Activated T-cell treated with anti-CD3 and anti-CD28 coated beads, Interleukin-2, amount 50 U/mL, for 24 hours (primary cell): Measurements from ENCODE around the gene REG3G.

Source experiments
- DNase-seq: peaks from one replicate; pipeline ENCODE4 v3.0.0-alpha.2; 2020
- H3K27ac Mint-ChIP-seq: 2 replicates; pipeline ENCODE4 v1.8.0; 2020; ENCODE audit warnings: mild to moderate bottlenecking, mixed read lengths
- H3K27me3 Mint-ChIP-seq: 2 replicates; pipeline ENCODE4 v1.8.0; 2020; ENCODE audit warnings: mixed read lengths
- H3K36me3 Mint-ChIP-seq: 2 replicates; pipeline ENCODE4 v1.8.0; 2020; ENCODE audit warnings: low read depth, mixed read lengths
- H3K4me1 Mint-ChIP-seq: 2 replicates; pipeline ENCODE4 v1.8.0; 2020; ENCODE audit warnings: low read depth, mixed read lengths
- H3K4me3 Mint-ChIP-seq: 2 replicates; pipeline ENCODE4 v1.8.0; 2020; ENCODE audit warnings: mild to moderate bottlenecking, moderate library complexity, mixed read lengths
- H3K9me3 Mint-ChIP-seq: 2 replicates; pipeline ENCODE4 v1.8.0; 2020; ENCODE audit warnings: mixed read lengths

The REG3G gene

DNA sequence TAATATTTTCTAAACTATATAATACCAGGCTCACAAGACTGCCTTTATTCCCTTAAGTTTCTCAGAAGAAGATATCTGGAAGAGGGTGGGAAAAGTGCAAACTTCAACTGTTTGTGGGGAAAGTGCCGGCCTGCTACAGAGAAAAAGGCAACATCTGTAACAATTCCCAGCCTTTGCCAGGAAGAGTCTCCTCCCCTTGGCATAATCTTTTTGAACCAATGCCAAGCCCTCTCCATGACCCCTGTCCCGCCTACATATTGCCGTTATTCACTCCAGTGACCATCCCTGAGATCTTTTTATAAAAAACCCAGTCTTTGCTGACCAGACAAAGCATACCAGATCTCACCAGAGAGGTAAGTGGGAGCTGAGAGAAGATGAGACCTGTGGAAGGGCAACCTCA lies at the start of gene REG3G:
REG3G (plus strand) TSS at position 282 of the 400 bp plus-strand sequence. CDS start 392 bp downstream, outside the sequence.
- Mint-ChIP-seq H3K9me3 (peaks cover 11% of the 10 kb centered on the region), H3K4me1 (no peaks in the 10 kb centered on the region), H3K36me3 (no peaks in the 10 kb centered on the region), H3K4me3 (no peak within 1 kb of the TSS), H3K27me3 (no peaks in the 10 kb centered on the region), H3K27ac (no peak within 1 kb of the TSS)
- DNase-seq = no peak

- no peaks in the 10 kb centered on the region for H3K27me3 Mint-ChIP-seq
- H3K36me3 Mint-ChIP-seq = no peaks in the 10 kb centered on the region
- DNase-seq = no peak
- no peak overlapping the region for H3K4me3 Mint-ChIP-seq
- no peaks in the 10 kb centered on the region for H3K4me1 Mint-ChIP-seq
- no peak overlapping the region for H3K27ac Mint-ChIP-seq
- peaks cover 5% of the 10 kb centered on the region for H3K9me3 Mint-ChIP-seq
These were observed 47.8 kb upstream of the REG3G start for GRCh38 chr2:78977661-78978145.

- no peak overlapping the region for H3K4me3 Mint-ChIP-seq
- H3K9me3 Mint-ChIP-seq = peaks cover 5% of the 10 kb centered on the region
- no peak for DNase-seq
- H3K36me3 Mint-ChIP-seq = no peaks in the 10 kb centered on the region
- H3K4me1 Mint-ChIP-seq = no peaks in the 10 kb centered on the region
- H3K27ac Mint-ChIP-seq = no peak overlapping the region
- H3K27me3 Mint-ChIP-seq = no peaks in the 10 kb centered on the region
These were observed 47.2 kb upstream of the REG3G start for GRCh38 chr2:78978340-78978739.

GRCh38 chr2:78979380-78980151 lies 45.9 kb upstream of the REG3G start:
- no peak overlapping the region for H3K27ac Mint-ChIP-seq
- H3K9me3 Mint-ChIP-seq = peaks cover 2% of the 10 kb centered on the region
- no peaks in the 10 kb centered on the region for H3K36me3 Mint-ChIP-seq
- DNase-seq = no peak
- no peaks in the 10 kb centered on the region for H3K4me1 Mint-ChIP-seq
- H3K27me3 Mint-ChIP-seq = no peaks in the 10 kb centered on the region
- H3K4me3 Mint-ChIP-seq = no peak overlapping the region

- Mint-ChIP-seq H3K9me3 (peaks cover 2% of the 10 kb centered on the region), H3K36me3 (no peaks in the 10 kb centered on the region), H3K27me3 (no peaks in the 10 kb centered on the region), H3K4me1 (no peaks in the 10 kb centered on the region), H3K4me3 (no peak overlapping the region), H3K27ac (no peak overlapping the region)
- DNase-seq = no peak
These were observed 45.4 kb upstream of the REG3G start for GRCh38 chr2:78980152-78980465.

DNA sequence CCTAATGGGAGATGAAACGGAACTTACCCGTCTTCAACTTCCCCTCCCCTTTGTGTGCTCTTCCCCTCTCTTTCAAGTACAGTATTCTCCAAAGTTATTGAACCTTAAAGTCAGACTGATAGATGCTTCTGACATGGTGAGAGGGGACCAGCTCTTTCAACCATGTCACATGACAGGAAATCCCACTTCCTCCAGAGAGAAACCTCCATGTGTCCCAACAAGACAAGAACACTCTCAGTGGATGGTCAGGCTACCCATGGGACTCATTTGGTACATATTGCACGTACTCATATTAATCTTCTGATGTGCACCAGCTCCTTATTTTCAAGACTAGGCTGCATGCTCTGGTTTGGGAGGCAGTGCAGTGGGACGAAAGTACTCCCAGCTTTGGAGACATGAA lies 44.6 kb upstream of the REG3G start:
- no peak for DNase-seq

DNA sequence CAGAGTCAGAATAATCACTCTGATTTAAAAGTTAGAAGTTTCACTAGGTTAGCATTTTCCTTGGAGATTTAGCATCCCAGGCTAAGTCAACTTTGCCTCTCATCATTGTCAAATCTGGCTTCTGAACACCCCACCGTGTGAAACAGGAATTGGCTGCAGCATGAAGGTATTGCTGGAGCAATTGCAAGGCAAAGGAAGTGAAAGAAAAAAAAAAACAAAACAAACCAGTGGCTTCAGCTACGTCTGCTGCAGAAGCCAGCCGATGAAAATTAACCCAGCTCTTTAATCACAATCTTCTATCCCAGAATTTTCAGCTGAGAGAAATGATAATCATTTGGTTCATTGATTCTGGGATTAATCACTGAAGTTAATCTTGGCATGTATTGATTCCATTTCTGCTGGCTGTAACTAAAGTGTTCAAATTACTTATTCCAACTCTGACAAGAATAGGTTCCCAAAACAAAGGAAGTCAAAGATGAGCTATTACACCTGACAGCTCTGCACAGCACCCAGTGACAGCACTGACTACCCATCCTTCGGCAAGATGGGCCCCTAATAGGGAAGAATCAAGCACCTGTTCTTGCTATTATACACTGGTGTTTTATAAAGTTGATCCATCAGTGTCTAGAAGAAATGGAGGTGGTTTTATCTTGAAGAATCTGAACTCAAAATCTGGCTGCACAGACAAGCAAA lies 42.7 kb upstream of the REG3G start:
- Mint-ChIP-seq H3K9me3 (peaks cover 2% of the 10 kb centered on the region), H3K27me3 (no peaks in the 10 kb centered on the region), H3K27ac (no peak overlapping the region), H3K36me3 (no peaks in the 10 kb centered on the region), H3K4me1 (no peaks in the 10 kb centered on the region), H3K4me3 (no peak overlapping the region)
- no peak for DNase-seq

More for the DNA sequence above, 44.6 kb upstream of the REG3G start:
- no peak overlapping the region for H3K27ac Mint-ChIP-seq
- H3K27me3 Mint-ChIP-seq = no peaks in the 10 kb centered on the region
- no peaks in the 10 kb centered on the region for H3K36me3 Mint-ChIP-seq
- no peak overlapping the region for H3K4me3 Mint-ChIP-seq
- peaks cover 2% of the 10 kb centered on the region for H3K9me3 Mint-ChIP-seq
- no peaks in the 10 kb centered on the region for H3K4me1 Mint-ChIP-seq

- no peak overlapping the region for H3K27ac Mint-ChIP-seq
- H3K27me3 Mint-ChIP-seq = no peaks in the 10 kb centered on the region
- peaks cover 2% of the 10 kb centered on the region for H3K9me3 Mint-ChIP-seq
- H3K36me3 Mint-ChIP-seq = no peaks in the 10 kb centered on the region
- H3K4me1 Mint-ChIP-seq = no peaks in the 10 kb centered on the region
- no peak for DNase-seq
- H3K4me3 Mint-ChIP-seq = no peak overlapping the region
These were observed 41.1 kb upstream of the REG3G start for GRCh38 chr2:78984386-78984785.

GRCh38 chr2:78985558-78985957 lies 39.9 kb upstream of the REG3G start:
- no peaks in the 10 kb centered on the region for H3K4me1 Mint-ChIP-seq
- no peak for DNase-seq
- H3K9me3 Mint-ChIP-seq = peaks cover 2% of the 10 kb centered on the region
- H3K36me3 Mint-ChIP-seq = no peaks in the 10 kb centered on the region
- H3K27me3 Mint-ChIP-seq = no peaks in the 10 kb centered on the region
- no peak overlapping the region for H3K27ac Mint-ChIP-seq
- no peak overlapping the region for H3K4me3 Mint-ChIP-seq

DNA sequence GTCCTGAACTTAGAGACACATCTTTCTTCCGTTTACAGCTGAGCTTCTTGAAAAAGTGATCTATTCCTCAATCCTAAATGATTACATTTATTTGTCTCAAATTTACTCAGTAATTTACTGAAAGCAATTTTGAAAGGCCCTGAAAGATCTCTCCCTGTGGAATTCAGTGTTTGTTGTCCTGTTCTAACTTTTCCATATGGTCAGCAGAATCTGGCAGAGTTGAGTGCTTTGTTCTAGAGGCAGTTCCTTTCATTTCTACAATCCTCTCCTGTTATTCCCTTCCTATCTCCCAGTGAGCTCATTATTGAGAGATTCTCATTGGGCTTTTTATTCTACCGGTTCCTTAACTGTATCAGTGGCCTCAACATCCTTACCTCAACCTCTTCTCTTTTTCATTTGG lies 36.5 kb upstream of the REG3G start:
- Mint-ChIP-seq H3K27ac (no peak overlapping the region), H3K9me3 (peaks cover 9% of the 10 kb centered on the region), H3K4me3 (no peak overlapping the region), H3K36me3 (no peaks in the 10 kb centered on the region), H3K27me3 (peaks cover 20% of the 10 kb centered on the region), H3K4me1 (no peaks in the 10 kb centered on the region)
- no peak for DNase-seq

DNA sequence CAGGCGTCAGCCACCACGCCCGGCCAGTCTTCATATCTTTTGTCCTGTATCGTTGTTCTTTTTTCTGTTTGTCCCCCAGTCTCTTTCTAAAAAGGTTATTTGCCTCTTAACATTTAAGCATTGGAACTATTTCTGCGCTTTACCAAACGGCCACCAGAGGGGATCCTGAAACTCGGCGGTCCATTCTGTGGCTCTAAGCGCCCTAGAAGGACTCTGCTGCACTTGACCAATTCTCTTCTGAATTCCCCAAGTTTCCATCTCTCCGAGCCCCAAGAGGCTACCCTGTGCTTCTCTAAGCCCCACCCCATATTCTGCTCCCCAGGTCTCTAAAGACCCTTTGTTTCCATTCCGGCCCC lies 33.1 kb upstream of the REG3G start:
- Mint-ChIP-seq H3K27me3 (peaks cover 28% of the 10 kb centered on the region), H3K36me3 (no peaks in the 10 kb centered on the region), H3K27ac (no peak overlapping the region), H3K9me3 (peaks cover 18% of the 10 kb centered on the region), H3K4me3 (no peak overlapping the region), H3K4me1 (no peaks in the 10 kb centered on the region)
- no peak for DNase-seq

DNA sequence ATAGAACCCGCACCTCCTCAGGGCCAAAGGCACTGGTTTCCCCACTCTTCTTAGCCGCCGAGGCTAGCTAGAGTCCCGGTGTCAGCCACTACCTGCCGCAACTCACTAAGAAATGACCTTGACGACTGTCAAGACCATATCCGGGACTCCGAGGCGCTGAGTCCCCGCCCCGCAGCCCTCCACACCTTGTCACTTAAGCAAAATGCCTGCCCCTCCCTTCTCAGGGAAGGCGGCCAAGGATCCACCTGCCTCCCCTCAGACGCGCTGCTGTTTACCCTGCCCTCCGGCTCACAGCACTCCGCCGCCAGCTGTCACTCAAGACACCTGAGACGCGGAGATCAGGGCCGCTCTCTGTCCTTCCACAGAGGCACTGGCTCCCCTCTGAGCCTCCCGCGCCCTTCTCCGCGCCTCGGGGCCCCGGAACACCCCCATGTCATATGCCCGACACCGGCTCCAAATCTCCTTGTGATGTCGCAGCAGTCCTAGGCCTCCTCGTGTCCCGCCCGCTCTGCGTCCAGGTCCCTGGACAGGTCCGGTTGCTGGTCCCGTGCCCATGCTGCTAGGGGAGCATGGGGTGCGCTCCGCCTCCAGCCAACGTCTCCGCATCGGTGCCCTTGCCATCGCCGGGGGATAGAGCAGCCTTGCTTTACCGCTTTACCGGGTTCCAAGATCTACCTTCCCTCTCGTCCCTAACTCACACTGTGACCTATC lies 32.5 kb upstream of the REG3G start:
- H3K36me3 Mint-ChIP-seq = no peaks in the 10 kb centered on the region
- H3K4me3 Mint-ChIP-seq = no peak overlapping the region
- H3K27me3 Mint-ChIP-seq = peaks cover 28% of the 10 kb centered on the region
- DNase-seq = no peak
- H3K4me1 Mint-ChIP-seq = no peaks in the 10 kb centered on the region
- H3K27ac Mint-ChIP-seq = no peak overlapping the region
- H3K9me3 Mint-ChIP-seq = peaks cover 18% of the 10 kb centered on the region

DNA sequence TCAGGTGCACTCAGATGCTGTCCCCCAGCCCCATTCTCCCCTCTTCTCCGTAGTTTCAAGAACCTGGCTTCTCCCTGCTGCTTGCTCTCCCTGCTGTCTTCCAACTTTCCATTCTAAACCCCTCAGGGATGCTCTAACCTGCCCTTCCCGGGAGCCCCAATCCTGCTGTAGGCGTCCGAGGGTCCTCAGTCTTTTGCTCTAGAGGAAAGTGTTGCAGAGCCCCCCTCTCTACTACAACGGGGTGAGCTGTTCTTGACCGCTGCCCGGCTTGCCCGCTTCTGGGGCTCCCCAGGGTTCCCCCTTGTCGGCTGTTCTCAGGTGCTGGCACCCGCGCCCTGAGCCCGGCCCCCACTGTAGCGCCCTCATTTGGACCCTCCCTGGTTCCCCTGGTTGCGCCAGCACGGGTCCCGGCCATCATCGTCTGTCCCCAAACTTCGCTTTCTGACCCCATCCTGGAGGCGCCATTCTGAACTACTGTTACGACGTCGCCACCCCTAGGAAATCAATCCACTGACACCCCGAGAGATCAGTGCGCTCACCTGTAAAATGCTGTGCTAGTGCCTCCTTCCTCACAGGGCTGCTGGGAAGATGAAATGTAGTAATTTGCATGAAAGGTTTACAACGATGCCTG lies 31.9 kb upstream of the REG3G start:
- H3K4me1 Mint-ChIP-seq = no peaks in the 10 kb centered on the region
- peaks cover 28% of the 10 kb centered on the region for H3K27me3 Mint-ChIP-seq
- no peak overlapping the region for H3K27ac Mint-ChIP-seq
- no peak overlapping the region for H3K4me3 Mint-ChIP-seq
- no peaks in the 10 kb centered on the region for H3K36me3 Mint-ChIP-seq
- no peak for DNase-seq
- peaks cover 18% of the 10 kb centered on the region for H3K9me3 Mint-ChIP-seq

GRCh38 chr2:78994789-78995188 lies 30.7 kb upstream of the REG3G start:
- Mint-ChIP-seq H3K27ac (no peak overlapping the region), H3K9me3 (peaks cover 18% of the 10 kb centered on the region), H3K27me3 (peaks cover 28% of the 10 kb centered on the region), H3K36me3 (no peaks in the 10 kb centered on the region), H3K4me3 (no peak overlapping the region), H3K4me1 (no peaks in the 10 kb centered on the region)
- no peak for DNase-seq
